Measurements from ENCODE around the gene PLAAT5.
"Not testable (repeated sequence)": the region's sequence is repeated elsewhere in the genome, so short reads cannot be mapped to it uniquely, and the experiment has no call there.

The PLAAT5 gene

DNA sequence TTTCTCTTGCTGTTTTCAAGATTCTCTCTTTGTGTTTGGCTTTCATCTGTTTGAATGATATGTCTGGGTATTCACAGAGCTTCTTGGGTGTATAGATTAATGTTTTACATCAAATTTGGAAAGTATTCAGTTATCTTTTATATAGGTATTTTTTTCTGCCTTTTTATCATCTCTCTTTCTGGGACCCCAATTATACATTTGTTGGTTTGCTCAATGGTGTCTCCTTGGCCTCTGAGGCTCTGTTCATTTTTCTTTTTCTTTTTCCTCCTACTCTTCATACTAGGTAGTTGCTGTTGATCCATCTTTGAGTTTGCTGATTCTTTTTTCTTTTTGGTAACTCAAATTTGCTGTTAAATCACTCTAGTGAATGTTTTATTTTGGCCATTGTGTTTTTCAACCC is 14.3 kb downstream of the PLAAT5 start:
- no peak for DNase-seq

DNA sequence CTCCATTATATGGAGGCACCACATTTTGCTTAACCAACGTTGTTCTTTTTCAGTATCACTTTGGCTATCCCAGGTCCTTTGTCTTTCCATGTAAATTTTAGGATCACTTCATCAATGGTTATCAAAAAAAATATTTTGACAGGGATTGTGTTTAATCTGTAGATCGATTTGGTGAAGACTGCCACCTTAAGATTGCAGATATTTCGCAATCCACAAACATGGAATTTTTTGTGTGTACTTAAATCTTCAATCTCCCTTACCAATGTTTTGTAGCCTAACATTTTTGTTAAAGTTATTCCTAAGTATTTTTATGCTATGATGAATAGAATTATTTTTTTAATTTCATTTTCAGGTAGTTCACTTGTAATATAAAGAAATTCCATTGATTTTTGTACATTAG is 18.6 kb downstream of the PLAAT5 start:
- DNase-seq: no peak

DNA sequence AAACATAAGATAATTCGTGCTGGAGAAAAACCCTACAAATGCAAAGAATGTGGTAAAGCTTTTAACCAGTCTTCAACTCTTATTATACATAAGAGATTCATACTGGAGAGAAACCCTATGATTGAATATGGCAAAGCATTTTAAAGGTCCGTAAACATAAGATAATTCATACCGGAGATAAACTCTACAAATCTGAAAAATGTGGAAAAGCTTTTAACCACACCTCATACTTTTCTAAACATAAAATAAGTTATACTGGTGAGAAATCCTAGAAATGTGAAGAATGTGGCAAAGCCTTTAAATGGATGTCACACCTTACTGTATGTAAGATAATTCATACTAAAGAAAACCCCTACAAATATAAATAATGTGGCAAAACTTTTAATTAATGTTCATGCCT is 20.7 kb downstream of the PLAAT5 start:
- DNase-seq: no peak

DNA sequence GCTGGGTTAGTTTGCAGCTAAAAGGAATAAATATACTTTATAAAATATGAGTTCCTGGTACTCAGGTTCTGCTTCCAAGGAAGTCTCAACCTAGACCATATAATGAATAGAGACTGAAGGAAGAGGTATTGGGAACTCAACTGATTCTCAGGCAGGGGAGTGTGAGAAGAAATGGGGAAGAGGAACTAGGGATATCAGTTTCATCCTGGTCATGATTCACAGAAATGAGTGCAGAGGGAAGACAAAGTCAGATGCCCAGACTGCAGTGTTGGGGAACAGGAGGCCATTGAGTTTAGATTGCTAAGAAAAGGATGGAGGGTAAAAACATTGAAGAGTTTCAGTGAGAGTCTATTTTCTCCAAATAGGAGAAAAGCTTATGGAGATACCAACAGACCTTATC is 28.8 kb downstream of the PLAAT5 start:
- no peak for DNase-seq

DNA sequence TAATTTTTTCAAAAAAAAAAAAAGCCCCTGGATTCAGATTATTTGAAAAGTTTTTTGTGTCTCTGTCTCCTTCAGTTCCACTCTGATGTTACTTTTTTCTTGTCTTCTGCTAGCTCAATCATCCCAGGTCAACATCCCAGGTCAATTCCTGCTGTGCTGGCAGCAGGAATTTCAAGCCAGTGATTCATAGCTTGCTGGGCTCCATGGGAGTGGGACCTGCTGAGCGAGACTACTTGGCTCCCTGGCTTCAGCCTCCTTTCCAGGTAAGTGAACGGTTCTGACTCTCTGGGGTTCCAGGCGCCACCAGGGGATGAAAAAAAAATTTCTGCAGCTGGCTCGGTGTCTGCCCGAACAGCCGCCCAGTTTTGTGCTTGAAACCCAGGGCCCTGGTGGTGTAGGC is 31.4 kb downstream of the PLAAT5 start:
- no peak for DNase-seq

DNA sequence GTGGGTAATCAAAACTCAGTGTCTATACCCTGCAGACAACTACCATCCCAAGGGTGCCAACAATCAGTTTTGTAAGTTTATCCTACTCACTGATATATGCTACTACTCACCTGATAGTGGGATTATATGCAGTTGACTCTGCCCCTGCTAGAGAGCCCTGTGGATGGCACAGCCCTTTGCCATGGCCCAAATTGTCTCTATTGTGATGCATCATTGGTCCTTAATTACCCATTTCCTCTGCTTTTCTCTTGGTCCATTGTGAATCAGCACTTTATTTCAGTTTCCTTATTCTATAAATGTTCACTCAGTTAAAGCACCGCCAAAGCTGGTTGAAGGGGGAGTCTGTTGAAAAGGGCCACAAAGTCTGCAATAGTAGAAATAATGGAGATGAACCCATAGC is 42.3 kb downstream of the PLAAT5 start:
- no peak for DNase-seq

DNA sequence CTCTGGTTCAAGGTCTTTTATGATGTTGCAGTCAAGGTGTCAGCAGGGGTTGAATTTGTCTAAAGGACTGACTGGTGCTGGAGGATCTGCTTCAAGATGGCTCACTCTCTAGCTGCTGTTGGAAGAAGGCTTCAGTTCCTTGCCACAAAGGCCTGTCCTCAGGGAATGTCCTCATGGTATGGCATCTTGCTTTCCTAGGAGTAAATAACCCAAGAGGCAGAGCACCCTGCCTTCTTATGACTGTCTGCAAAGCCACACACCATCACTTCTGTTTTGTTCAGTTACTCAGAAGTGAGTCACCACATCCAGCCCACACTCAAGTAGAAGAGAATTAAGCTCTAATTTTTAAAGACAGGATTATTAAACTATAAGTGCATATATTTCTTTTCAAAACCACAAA is 45.2 kb downstream of the PLAAT5 start:
- DNase-seq: no peak

DNA sequence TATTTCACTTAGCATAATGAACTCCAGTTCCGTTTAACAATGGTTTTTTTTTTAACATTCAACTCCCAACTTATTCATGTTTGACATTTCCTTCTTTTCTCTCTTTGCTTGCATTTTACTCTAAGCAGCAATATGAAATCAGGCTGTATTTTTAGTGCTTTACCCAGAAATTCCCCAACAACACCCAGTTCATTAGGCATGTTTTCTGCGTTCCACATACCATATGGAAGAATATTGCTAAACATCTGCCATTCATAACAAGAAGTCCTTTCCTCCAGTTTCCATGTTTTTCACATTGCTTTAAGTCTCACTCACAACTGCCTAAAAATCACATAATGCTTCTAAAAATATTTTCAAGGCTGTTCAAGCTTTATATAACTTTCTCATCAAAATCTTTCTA is 45.8 kb downstream of the PLAAT5 start:
- no peak for DNase-seq

DNA sequence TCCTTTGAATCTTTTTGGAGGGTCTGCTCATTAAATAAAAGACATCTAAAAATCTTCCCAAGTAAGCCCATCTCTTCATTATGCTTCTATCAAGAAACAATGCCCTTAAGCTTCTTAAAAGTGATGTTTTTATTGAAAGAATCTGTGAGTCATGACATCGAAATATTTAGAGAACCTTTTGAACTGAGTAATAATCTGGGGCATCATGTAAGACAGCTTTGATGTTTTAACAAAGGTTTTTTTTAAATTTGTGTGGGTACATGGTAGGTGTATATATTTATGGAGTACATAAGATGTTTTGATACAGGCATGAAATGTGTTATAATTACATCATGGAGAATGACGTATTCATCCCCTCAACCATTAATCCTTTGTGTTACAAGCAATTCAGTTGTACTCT is 46.8 kb downstream of the PLAAT5 start:
- no peak for DNase-seq

DNA sequence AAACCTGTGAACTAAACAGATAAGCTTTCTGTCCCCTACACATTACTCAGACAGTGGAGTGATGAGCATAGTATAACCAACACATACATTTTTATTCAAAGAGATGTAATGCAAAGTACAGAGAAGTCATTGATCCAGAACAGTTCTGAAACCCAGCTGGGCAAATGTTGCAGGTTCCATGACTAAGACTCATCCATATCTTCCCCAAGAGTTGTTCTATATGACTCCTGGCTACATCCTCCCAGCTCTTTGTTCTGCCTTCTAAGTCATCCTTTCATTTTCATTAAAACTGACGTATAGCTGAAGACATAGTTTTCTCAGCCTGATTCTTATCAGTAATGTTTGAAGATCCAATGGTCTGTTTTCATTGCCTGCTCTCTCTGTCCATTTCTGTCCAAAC is 47.3 kb downstream of the PLAAT5 start:
- DNase-seq: no peak

DNA sequence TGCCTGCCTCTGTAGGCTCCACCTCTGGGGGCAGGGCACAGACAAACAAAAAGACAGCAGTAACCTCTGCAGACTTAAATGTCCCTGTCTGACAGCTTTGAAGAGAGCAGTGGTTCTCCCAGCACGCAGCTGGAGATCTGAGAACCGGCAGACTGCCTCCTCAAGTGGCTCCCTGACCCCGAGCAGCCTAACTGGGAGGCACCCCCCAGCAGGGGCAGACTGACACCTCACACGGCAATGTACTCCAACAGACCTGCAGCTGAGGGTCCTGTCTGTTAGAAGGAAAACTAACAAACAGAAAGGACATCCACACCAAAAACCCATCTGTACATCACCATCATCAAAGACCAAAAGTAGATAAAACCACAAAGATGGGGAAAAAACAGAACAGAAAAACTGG is 55.1 kb downstream of the PLAAT5 start:
- not testable (repeated sequence) for DNase-seq

DNA sequence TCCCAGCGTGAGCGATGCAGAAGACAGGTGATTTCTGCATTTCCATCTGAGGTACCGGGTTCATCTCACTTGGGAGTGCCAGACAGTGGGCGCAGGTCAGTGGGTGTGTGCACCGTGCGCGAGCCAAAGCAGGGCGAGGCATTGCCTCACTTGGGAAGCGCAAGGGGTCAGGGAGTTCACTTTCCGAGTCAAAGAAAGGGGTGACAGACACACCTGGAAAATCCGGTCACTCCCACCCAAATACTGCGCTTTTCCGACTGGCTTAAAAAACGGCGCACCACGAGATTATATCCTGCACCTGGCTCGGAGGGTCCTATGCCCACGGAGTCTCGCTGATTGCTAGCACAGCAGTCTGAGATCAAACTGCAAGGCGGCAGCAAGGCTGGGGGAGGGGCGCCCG is 55.6 kb downstream of the PLAAT5 start:
- not testable (repeated sequence) for DNase-seq

DNA sequence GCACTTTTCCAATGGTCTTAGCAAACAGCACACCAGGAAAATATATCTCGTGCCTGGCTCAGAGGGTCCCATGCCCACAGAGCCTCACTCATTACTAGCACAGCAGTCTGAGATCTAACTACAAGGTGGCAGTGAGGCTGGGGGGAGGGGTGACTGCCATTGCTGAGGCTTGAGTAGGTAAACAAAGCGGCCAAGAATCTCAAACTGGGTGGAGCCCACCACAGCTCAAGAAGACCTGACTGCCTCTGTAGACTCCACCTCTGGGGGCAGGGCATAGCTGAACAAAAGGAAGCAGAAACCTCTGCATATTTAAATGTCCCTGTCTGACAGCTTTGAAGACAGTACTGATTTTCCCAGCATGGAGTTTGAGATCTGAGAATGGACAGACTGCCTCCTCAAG is 60.2 kb downstream of the PLAAT5 start:
- not testable (repeated sequence) for DNase-seq

DNA sequence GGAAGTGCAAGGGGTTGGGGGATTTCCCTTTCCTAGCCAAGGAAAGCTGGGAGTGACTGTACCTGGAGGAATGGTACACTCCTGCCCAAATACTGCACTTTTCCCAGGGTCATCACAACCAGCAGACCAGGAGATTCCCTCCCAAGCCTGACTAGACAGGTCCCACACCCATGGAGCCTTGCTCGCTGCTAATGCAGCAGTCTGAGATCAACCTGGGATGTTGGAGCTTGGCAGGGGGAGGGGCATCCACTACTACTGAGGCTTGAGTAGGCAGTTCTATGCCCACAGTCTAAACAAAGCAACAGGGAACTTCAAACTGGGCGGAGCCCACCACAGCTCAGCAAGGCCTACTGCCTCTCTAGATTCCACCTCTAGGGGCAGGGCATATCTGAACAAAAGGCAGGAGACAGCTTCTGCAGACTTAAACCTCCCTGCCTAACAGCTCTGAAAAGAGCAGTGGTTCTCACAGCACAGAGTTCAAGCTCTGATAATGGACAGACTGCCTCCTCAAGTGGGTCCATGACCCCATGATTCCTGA is 62.9 kb downstream of the PLAAT5 start:
- DNase-seq: no peak

DNA sequence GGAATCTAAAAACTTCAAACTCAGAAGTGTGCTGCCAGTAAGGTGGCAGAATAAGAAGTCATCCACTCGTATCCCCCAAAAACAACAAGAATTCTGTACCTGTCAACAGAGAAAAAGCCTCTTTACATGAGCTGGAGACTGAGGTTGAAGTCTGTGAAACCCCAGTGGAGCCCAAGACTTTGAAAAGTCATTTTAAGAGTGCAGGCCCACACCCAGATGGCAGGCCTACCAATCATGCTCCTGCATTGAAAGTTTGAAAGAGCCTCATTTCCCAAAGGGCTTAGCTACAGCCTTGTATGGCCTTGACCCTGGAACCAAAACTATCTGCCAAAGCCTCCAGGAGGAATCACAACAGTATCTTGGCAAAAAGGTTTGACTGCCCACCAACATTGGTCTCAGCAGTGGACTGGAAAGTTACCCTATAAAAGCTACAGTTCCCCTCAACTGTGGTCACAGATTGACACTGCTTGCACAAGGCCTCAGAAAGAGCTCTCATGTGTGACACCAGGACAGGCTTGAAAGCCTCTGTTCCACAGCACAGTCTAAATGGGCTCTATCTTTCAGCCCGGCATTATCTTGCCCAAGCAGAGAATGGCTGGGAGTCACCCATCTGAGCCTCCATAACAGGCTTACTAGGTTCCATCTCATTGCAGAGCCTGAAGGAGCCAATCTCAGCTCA is 73.7 kb downstream of the PLAAT5 start:
- no peak for DNase-seq

Data from retina (tissue), 1 donor.